Colonic mucosa (tissue), 4 donors: ENCODE data around the gene SLC51B. TPM values are rescaled to one million over a fixed set of nuclear protein-coding genes. Genes with fewer than 3 reads are reported as not detected.
"Not testable (repeated sequence)": the region's sequence is repeated elsewhere in the genome, so short reads cannot be mapped to it uniquely, and the experiment has no call there.

Experiments used
- DNase-seq: peaks from one replicate; pipeline ENCODE4 v3.0.0-alpha.2; 2020
- H3K27ac ChIP-seq: fragments of 200-600 bp; one replicate; pipeline ENCODE4 v1.8.0; 2021
- H3K27me3 ChIP-seq: fragments of 200-600 bp; one replicate; pipeline ENCODE4 v1.8.0; 2021
- H3K36me3 ChIP-seq: fragments of 200-600 bp; one replicate; pipeline ENCODE4 v1.8.0; 2021
- H3K4me1 ChIP-seq: fragments of 200-600 bp; one replicate; pipeline ENCODE4 v1.8.0; 2021; ENCODE audit warnings: mild to moderate bottlenecking
- H3K4me3 ChIP-seq: fragments of 200-600 bp; one replicate; pipeline ENCODE4 v1.8.0; 2021
- H3K9ac ChIP-seq, 2 donors: one replicate each; pipeline ENCODE4 v1.7.0; 2013; ENCODE audit warnings: control low read depth in 2 of 2, low read depth in 2 of 2, low read length in 2 of 2
- H3K9me3 ChIP-seq: fragments of 200-600 bp; one replicate; pipeline ENCODE4 v1.8.0; 2021
- CTCF ChIP-seq: fragments of 200-600 bp; IDR thresholded peaks from one replicate; pipeline ENCODE4 v1.8.0; 2022; ENCODE audit warnings: antibody characterized with exemption, mild to moderate bottlenecking
- intact Hi-C: fragments of 100-400 bp; cut with DNase I; formaldehyde crosslinking; loops from one replicate; pipeline ENCODE4 v1.14.1; 2022
- total RNA-seq, 2 donors: library from RNA; stranded (reverse); fragmentation: NEBNext Ultra II Directional in 1 of 2; extraction: Animal tissue kit (Norgen Biotek cat#: 25700) in 1 of 2; gene quantifications; one replicate each; pipeline ENCODE4 v1.2.1, GENCODE V29; 2021
- donor health status: healthy.
- donor health status: DM: no; HTN: no; CAD: no.
- donor health status: DM: no; HTN: no; CAD: no.

SLC51B gene
- total RNA-seq, 2 donors from 2014 or later: 73.1 to 102 TPM

GRCh38 chr15:65089206-65089824, 44.1 kb downstream of the SLC51B start:
- Histone ChIP-seq H3K36me3 (no peaks in the 10 kb centered on the region), H3K27me3 (no peaks in the 10 kb centered on the region), H3K27ac (peak overlapping the region; percentile 89), H3K4me1 (peaks cover 13% of the 10 kb centered on the region), H3K9ac (peak overlapping the region in 1 of 2 donors; percentile 83), H3K9me3 (no peaks in the 10 kb centered on the region), H3K4me3 (no peak overlapping the region)
- intact Hi-C loops: no loop called here
- no peak for TF ChIP-seq CTCF
- DNase-seq: no peak

DNA sequence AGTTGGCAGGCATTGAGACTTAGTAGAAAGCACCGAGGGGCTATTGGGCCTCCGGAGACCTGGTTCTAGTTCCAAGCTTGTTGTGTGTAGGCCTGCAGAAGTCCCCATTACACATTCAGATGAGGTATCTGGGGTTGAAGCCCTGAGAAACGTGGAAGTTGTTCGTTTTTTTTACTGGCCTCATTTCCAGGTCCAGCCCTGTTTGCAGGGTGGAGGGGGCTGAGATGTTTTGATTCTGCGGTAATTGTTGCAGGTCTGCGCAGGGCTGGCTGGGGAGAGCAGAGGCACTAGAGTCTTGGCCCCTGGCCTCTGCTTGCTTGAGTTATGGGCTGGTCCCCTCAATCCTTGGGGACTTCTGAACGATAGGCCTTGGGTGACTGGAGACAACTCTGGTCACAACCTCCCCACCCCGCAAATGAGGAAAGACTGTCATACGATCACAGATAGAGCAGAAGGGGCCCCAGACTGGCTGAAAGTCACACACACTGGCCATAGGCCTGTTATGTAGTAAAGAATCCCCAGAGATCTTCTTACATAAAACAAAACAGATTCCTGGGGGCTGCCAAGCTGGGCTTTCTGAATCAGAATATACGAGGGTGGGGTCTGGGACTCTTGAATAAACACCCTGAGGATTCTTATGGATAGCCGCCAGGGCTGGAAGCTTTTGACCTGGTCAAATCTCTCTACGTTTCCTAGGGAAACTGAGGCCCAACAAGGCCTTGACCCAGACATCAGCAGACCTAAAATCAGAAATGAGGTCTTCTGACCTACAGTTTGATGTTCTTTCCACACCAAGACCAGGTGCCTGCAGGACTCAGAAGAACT, 47.0 kb downstream of the SLC51B start:
- no peaks in the 10 kb centered on the region for H3K36me3 ChIP-seq
- H3K4me1 ChIP-seq: peaks cover 13% of the 10 kb centered on the region
- no peaks in the 10 kb centered on the region for H3K27me3 ChIP-seq
- no peak for TF ChIP-seq CTCF
- intact Hi-C loops: no loop called here
- H3K4me3 ChIP-seq: no peak overlapping the region
- no peak overlapping the region for H3K9ac ChIP-seq
- no peak for DNase-seq
- H3K9me3 ChIP-seq: no peaks in the 10 kb centered on the region
- H3K27ac ChIP-seq: no peak overlapping the region

DNA sequence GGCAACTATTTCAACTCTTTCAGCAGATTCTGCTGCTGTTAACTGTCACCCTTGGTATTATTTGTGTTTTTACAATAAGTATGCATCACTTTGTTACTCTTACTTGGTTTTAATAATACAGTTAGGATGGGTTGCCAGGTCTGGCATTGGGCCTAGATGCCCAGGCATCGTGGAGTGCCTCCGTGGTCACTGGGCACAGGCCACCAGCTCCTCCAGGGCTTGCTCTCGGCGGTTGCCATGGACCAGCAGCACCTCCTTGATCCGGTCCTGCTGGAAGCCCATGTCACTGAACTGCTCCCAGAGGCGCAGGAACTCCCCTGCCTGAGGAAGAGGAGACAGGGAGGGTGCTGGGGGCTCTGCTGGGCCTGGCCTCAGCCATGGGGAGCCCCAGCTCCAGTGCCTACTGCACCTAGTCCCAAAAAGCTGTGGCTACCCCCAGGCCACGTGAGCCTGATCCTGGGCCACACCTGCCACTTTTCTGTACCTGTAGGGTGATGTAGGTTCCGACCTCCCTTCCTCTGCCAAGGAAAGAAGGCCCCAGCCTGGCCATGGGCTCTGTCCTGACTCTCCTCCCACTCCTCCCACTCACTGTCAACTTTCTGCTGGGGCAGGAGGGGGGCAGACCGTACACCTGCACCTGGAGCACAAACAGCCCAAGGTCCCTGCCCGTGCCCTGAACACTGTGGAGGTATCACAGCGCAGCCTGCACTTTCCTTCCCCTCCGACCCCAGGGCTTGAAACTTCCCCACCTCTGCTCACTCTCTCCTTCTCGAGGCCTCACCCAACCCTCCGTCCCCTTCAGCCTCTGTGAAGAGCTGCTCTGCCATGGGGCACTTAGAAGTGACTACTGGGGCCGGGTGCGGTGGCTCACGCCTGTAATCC, 48.0 kb downstream of the SLC51B start:
- DNase-seq: no peak
- intact Hi-C loops: no loop called here
- Histone ChIP-seq H3K4me1 (peaks cover 8% of the 10 kb centered on the region), H3K9me3 (no peaks in the 10 kb centered on the region), H3K27me3 (no peaks in the 10 kb centered on the region), H3K36me3 (no peaks in the 10 kb centered on the region), H3K4me3 (no peak overlapping the region), H3K9ac (no peak overlapping the region), H3K27ac (no peak overlapping the region)
- no peak for TF ChIP-seq CTCF

DNA sequence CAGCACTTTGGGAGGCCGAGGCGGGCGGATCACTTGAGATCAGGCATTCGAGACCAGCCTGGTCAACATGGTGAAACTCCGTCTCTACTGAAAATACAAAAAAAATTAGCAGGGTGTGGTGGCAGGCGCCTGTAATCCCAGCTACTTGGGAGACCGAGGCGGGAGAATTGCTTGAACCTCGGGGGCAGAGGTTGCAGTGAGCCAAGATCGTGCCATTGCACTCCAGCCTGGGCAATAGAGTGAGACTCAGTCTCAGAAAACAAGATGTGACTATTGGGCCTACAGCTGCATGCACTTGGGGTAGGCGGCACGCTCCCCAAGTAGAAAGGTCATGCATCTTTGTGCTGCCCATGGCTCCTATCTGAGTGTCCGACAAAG, 48.6 kb downstream of the SLC51B start:
- H3K9ac ChIP-seq, H3K27ac ChIP-seq, H3K9me3 ChIP-seq, H3K36me3 ChIP-seq, intact Hi-C loops, DNase-seq, H3K27me3 ChIP-seq, H3K4me3 ChIP-seq, H3K4me1 ChIP-seq: not testable (repeated sequence)

- no peak for DNase-seq
- TF ChIP-seq CTCF: no peak
- Histone ChIP-seq H3K9me3 (no peaks in the 10 kb centered on the region), H3K36me3 (no peaks in the 10 kb centered on the region), H3K9ac (no peak overlapping the region), H3K27ac (no peak overlapping the region), H3K27me3 (no peaks in the 10 kb centered on the region), H3K4me3 (no peak overlapping the region), H3K4me1 (no peaks in the 10 kb centered on the region)
- intact Hi-C loops: no loop called here
Observed at GRCh38 chr15:65094294-65094995, 49.3 kb downstream of the SLC51B start.
